Measurements from ENCODE around the gene NOVA2. TPM values are rescaled to one million over a fixed set of nuclear protein-coding genes. Genes with fewer than 3 reads are reported as not detected.

NOVA2 gene
- total and polyA plus RNA-seq, 9 of the 15 experiments (the other 6 are each of a cell fraction or from before 2014, with no cell fraction given), result not detected

- TF ChIP-seq FOXP1 (CRISPR knock-in tag; IDR thresholded peaks at IDR 0.05) (no peak; the same call in 1 of the 2 replicates), GATA2 (CRISPR knock-in tag; IDR thresholded peaks at IDR 0.05) (no peak), ZNF79 (CRISPR knock-in tag; IDR thresholded peaks at IDR 0.05; ENCODE audit: low read depth) (no peak), HCFC1 (IDR thresholded peaks at IDR 0.05; ENCODE audit: low read depth, low read length) (peak; percentile 41; the same call in 1 of the 2 replicates), RUNX1 (IDR thresholded peaks at IDR 0.05; ENCODE audit: low read depth) (no peak), NKRF (IDR thresholded peaks at IDR 0.05; ENCODE audit: borderline replicate concordance) (peak; percentile 89), SMARCA4 (IDR thresholded peaks at IDR 0.05) (no peak), CBFA2T3 (IDR thresholded peaks at IDR 0.05) (no peak), CTCFL (IDR thresholded peaks at IDR 0.05; ENCODE audit: borderline replicate concordance, insufficient read depth, low read depth, low read length, poor library complexity, severe bottlenecking) (no peak), CCAR2 (IDR thresholded peaks at IDR 0.05; ENCODE audit: low read depth, low read length) (no peak), POLR2A (conservative IDR thresholded peaks at IDR 0.05) (peak; percentile 97), VEZF1 (CRISPR knock-in tag; IDR thresholded peaks at IDR 0.05) (peak; percentile 93), SIRT6 (IDR thresholded peaks at IDR 0.05; ENCODE audit: low read depth, low read length) (no peak), FOXJ2 (tag; IDR thresholded peaks at IDR 0.05) (no peak), RFX5 (IDR thresholded peaks at IDR 0.05; ENCODE audit: low read depth, low read length) (no peak), HSF4 (CRISPR knock-in tag; IDR thresholded peaks at IDR 0.05; ENCODE audit: borderline replicate concordance) (no peak), E2F4 (CRISPR knock-in tag; IDR thresholded peaks at IDR 0.05; ENCODE audit: low read depth) (no peak), MYBL2 (IDR thresholded peaks at IDR 0.05; ENCODE audit: low read depth) (no peak), MYBL2 (CRISPR knock-in tag; IDR thresholded peaks at IDR 0.05; ENCODE audit: borderline replicate concordance) (no peak), MCM5 (IDR thresholded peaks at IDR 0.05; ENCODE audit: low read depth) (no peak)
- TF ChIP-seq, protein P1, sequence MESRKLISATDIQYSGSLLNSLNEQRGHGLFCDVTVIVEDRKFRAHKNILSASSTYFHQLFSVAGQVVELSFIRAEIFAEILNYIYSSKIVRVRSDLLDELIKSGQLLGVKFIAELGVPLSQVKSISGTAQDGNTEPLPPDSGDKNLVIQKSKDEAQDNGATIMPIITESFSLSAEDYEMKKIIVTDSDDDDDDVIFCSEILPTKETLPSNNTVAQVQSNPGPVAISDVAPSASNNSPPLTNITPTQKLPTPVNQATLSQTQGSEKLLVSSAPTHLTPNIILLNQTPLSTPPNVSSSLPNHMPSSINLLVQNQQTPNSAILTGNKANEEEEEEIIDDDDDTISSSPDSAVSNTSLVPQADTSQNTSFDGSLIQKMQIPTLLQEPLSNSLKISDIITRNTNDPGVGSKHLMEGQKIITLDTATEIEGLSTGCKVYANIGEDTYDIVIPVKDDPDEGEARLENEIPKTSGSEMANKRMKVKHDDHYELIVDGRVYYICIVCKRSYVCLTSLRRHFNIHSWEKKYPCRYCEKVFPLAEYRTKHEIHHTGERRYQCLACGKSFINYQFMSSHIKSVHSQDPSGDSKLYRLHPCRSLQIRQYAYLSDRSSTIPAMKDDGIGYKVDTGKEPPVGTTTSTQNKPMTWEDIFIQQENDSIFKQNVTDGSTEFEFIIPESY (CRISPR knock-in tag; IDR thresholded peaks at IDR 0.05), result no peak
Measured at GRCh38 chr19:45994998-45995714, 21.5 kb upstream of the NOVA2 start, which contains the start of gene CCDC61 (continued).
